Keratinocyte (primary cell): ENCODE data around the gene ZNG1A. TPM values are rescaled to one million over a fixed set of nuclear protein-coding genes. Genes with fewer than 3 reads are reported as not detected.

Experiments
- DNase-seq: peaks from one replicate; pipeline ENCODE4 v3.0.0-alpha.2; 2011; ENCODE audit warnings: low read depth, missing footprints, low spot score
- FAIRE-seq: peaks from 2 replicates; lab custom pipeline; 2011; peaks lifted over from hg19 to GRCh38; lab: Jason Lieb, UNC
- H2AFZ ChIP-seq: 2 replicates; pipeline ENCODE4 v1.6.0; 2012; ENCODE audit warnings: low read length, control low read depth, inconsistent platforms; ENCODE audit not compliant: control insufficient read depth
- H3K27ac ChIP-seq: 2 replicates; pipeline ENCODE4 v1.5.1; 2011; ENCODE audit warnings: low read length; ENCODE audit not compliant: control insufficient read depth, insufficient read depth
- H3K27me3 ChIP-seq: 3 replicates; pipeline ENCODE4 v1.6.0; 2011; ENCODE audit warnings: low read length; ENCODE audit not compliant: control insufficient read depth, insufficient read depth; ENCODE audit errors: extremely low read depth
- H3K36me3 ChIP-seq, 2 experiments: 2 replicates in 1 of 2; 3 replicates in 1 of 2; pipeline ENCODE4 v1.5.1; 2011; ENCODE audit warnings: low read length in 2 of 2, mild to moderate bottlenecking in 1 of 2; ENCODE audit not compliant: control insufficient read depth in 2 of 2, insufficient read depth in 2 of 2; ENCODE audit errors: extremely low read depth in 1 of 2
- H3K4me1 ChIP-seq: 3 replicates; pipeline ENCODE4 v1.5.1; 2011; ENCODE audit warnings: low read length; ENCODE audit not compliant: control insufficient read depth, insufficient read depth; ENCODE audit errors: extremely low read depth
- H3K4me2 ChIP-seq: 3 replicates; pipeline ENCODE4 v1.6.0; 2011; ENCODE audit warnings: low read depth, low read length; ENCODE audit not compliant: control insufficient read depth, insufficient read depth; ENCODE audit errors: extremely low read depth
- H3K4me3 ChIP-seq, 3 experiments: fragments of 200-600 bp in 1 of 3; sonication (generic) in 1 of 3; 2 replicates in 2 of 3; 3 replicates in 1 of 3; pipeline ENCODE4 v1.5.1; 2011 to 2016; ENCODE audit warnings: low read length in 3 of 3, mild to moderate bottlenecking in 3 of 3, control low read depth in 2 of 3, inconsistent platforms in 1 of 3, low read depth in 1 of 3, mixed read lengths in 1 of 3, mixed run types in 1 of 3, moderate library complexity in 1 of 3; ENCODE audit not compliant: control insufficient read depth in 2 of 3, insufficient read depth in 2 of 3; ENCODE audit errors: extremely low read depth in 1 of 3
- H3K79me2 ChIP-seq: 2 replicates; pipeline ENCODE4 v1.6.0; 2012; ENCODE audit warnings: low read length; ENCODE audit not compliant: control insufficient read depth, insufficient read depth
- H3K9ac ChIP-seq: 3 replicates; pipeline ENCODE4 v1.6.0; 2011; ENCODE audit warnings: low read length; ENCODE audit not compliant: control insufficient read depth, insufficient read depth; ENCODE audit errors: extremely low read depth
- H3K9me1 ChIP-seq: 3 replicates; pipeline ENCODE4 v1.6.0; 2011; ENCODE audit warnings: low read length; ENCODE audit not compliant: control insufficient read depth, insufficient read depth; ENCODE audit errors: extremely low read depth
- H3K9me3 ChIP-seq: 2 replicates; pipeline ENCODE4 v1.5.1; 2012; ENCODE audit warnings: low read depth, low read length; ENCODE audit not compliant: control insufficient read depth
- H4K20me1 ChIP-seq: 3 replicates; pipeline ENCODE4 v1.6.0; 2011; ENCODE audit warnings: low read length; ENCODE audit not compliant: control insufficient read depth, insufficient read depth; ENCODE audit errors: extremely low read depth
- CTCF ChIP-seq, 3 experiments: IDR thresholded peaks in 1 of 3; conservative IDR thresholded peaks in 1 of 3; optimal IDR thresholded peaks in 1 of 3; 2 replicates in 2 of 3; 3 replicates in 1 of 3; pipeline versions ENCODE3 to v1.5.1; 2011; ENCODE audit warnings: low read length in 3 of 3, mild to moderate bottlenecking in 3 of 3, moderate library complexity in 2 of 3, control low read depth in 1 of 3, inconsistent platforms in 1 of 3; ENCODE audit not compliant: insufficient read depth in 2 of 3; ENCODE audit errors: extremely low read depth in 1 of 3
- EZH2 ChIP-seq: IDR thresholded peaks from one replicate; pipeline ENCODE4 v1.6.1; 2012; ENCODE audit warnings: inconsistent platforms, mild to moderate bottlenecking, low read length, moderate library complexity
- dilution Hi-C: fragments of 300-500 bp; cut with MboI; formaldehyde crosslinking; loops from one replicate; pipeline ENCODE4 v1.7.0; 2020; ENCODE audit warnings: low sequenced_read_pairs; ENCODE audit not compliant: extremely low pct_ligation_motif_present
- polyA plus RNA-seq, 5 experiments: library from polyadenylated mRNA; depleted of rRNA in 3 of 5; stranded (reverse) in 3 of 5; stranded (forward) in 1 of 5; unstranded in 1 of 5; fragments of >200 nt; gene quantifications; 1 replicate in 1 of 5; 2 replicates in 3 of 5; 3 replicates in 1 of 5; pipeline versions ENCODE4 v1.2.1 to v1.2.3, GENCODE V29; 2011 to 2012; ENCODE audit warnings: missing spikeins in 2 of 5, low read depth in 1 of 5, low replicate concordance in 1 of 5

ZNG1A gene
- polyA plus RNA-seq, 1 donor (not counting 4 experiments of a cell fraction or from before 2014, with no cell fraction given): 50.0 TPM

GRCh38 chr9:223152-223551, 44.3 kb upstream of the ZNG1A start:
- H3K9ac ChIP-seq: no peak overlapping the region
- dilution Hi-C loops: no loop called here
- FAIRE-seq: no peak

GRCh38 chr9:221989-222776, 43.3 kb upstream of the ZNG1A start:
- no peaks in the 10 kb centered on the region for H3K79me2 ChIP-seq
- no peak overlapping the region for H3K4me3 ChIP-seq
- H3K4me2 ChIP-seq: no peak overlapping the region
- no peak overlapping the region for H3K9ac ChIP-seq
- no peaks in the 10 kb centered on the region for H3K36me3 ChIP-seq
- no peaks in the 10 kb centered on the region for H3K9me1 ChIP-seq
- no peak overlapping the region for H3K27ac ChIP-seq
- peaks cover 13% of the 10 kb centered on the region for H3K4me1 ChIP-seq
- no peak for TF ChIP-seq EZH2
- no peak for TF ChIP-seq CTCF (optimal IDR thresholded peaks at IDR 0.05 in 1 of 3, IDR thresholded peaks at IDR 0.05 in 1 of 3, conservative IDR thresholded peaks at IDR 0.05 in 1 of 3; ENCODE audit: extremely low read depth in 1 of 3, insufficient read depth in 2 of 3, low read length in 3 of 3)
- FAIRE-seq (no peak), DNase-seq (no peak)
- no peaks in the 10 kb centered on the region for H3K9me3 ChIP-seq
- dilution Hi-C loops: no loop called here
- H2AFZ ChIP-seq: no peak overlapping the region
- no peaks in the 10 kb centered on the region for H3K27me3 ChIP-seq
- H4K20me1 ChIP-seq: no peaks in the 10 kb centered on the region

More at GRCh38 chr9:223152-223551, 44.3 kb upstream of the ZNG1A start:
- H3K79me2 ChIP-seq: no peaks in the 10 kb centered on the region
- TF ChIP-seq CTCF (optimal IDR thresholded peaks at IDR 0.05 in 1 of 3, IDR thresholded peaks at IDR 0.05 in 1 of 3, conservative IDR thresholded peaks at IDR 0.05 in 1 of 3; ENCODE audit: extremely low read depth in 1 of 3, insufficient read depth in 2 of 3, low read length in 3 of 3) (no peak), EZH2 (no peak)
- no peak overlapping the region for H3K27ac ChIP-seq
- no peak for DNase-seq
- H3K36me3 ChIP-seq: no peaks in the 10 kb centered on the region
- no peaks in the 10 kb centered on the region for H3K27me3 ChIP-seq
- peaks cover 13% of the 10 kb centered on the region for H3K4me1 ChIP-seq
- no peak overlapping the region for H3K4me2 ChIP-seq
- no peaks in the 10 kb centered on the region for H3K9me1 ChIP-seq
- no peak overlapping the region for H3K4me3 ChIP-seq
- H3K9me3 ChIP-seq: no peaks in the 10 kb centered on the region
- no peaks in the 10 kb centered on the region for H4K20me1 ChIP-seq
- no peak overlapping the region for H2AFZ ChIP-seq
